OCI-LY3 (cell line): Measurements from ENCODE around the gene FCER2.

Source experiments
- H2AFZ ChIP-seq: fragments of 200-600, 300-600 bp; shearing (Covaris generic); 2 replicates; pipeline ENCODE4 v1.6.0; 2014; ENCODE audit warnings: antibody characterized with exemption, low read depth, low read length
- H3K27ac ChIP-seq: fragments of 200-600, 300-600 bp; sonication (generic); 2 replicates; pipeline ENCODE4 v1.5.1; 2014; ENCODE audit warnings: mild to moderate bottlenecking, low read length, moderate library complexity, mixed read lengths
- H3K27me3 ChIP-seq: fragments of 200-600, 300-600 bp; sonication (generic); 2 replicates; pipeline ENCODE4 v1.6.1; 2014; ENCODE audit warnings: low read depth, low read length, mixed read lengths
- H3K36me3 ChIP-seq: fragments of 200-600, 300-600 bp; sonication (generic); replicated peaks from 2 replicates; pipeline ENCODE3; 2014; ENCODE audit warnings: low read depth, low read length, mixed read lengths
- H3K4me1 ChIP-seq: fragments of 300-600, 200-600 bp; sonication (generic); 2 replicates; pipeline ENCODE4 v1.6.1; 2014; ENCODE audit warnings: low read length, mixed read lengths
- H3K4me2 ChIP-seq: fragments of 200-600, 300-600 bp; sonication (generic); 2 replicates; pipeline ENCODE4 v1.6.1; 2014; ENCODE audit warnings: low read length, mixed read lengths
- H3K4me3 ChIP-seq: fragments of 300-600, 200-600 bp; sonication (generic); 2 replicates; pipeline ENCODE4 v1.5.1; 2014; ENCODE audit warnings: antibody characterized with exemption, mild to moderate bottlenecking, low read length, moderate library complexity
- H3K79me2 ChIP-seq: fragments of 300-600, 200-600 bp; shearing (Covaris generic); 2 replicates; pipeline ENCODE4 v1.6.1; 2014; ENCODE audit warnings: mild to moderate bottlenecking, low read length, mixed read lengths
- H3K9ac ChIP-seq: fragments of 300-600, 200-600 bp; shearing (Covaris generic); 2 replicates; pipeline ENCODE4 v1.6.0; 2014; ENCODE audit warnings: mild to moderate bottlenecking, low read length, moderate library complexity
- H3K9me3 ChIP-seq: fragments of 200-600, 300-600 bp; shearing (Covaris generic); 2 replicates; pipeline ENCODE4 v1.6.1; 2014; ENCODE audit warnings: low read length, mixed read lengths; ENCODE audit not compliant: insufficient read depth
- H4K20me1 ChIP-seq: fragments of 200-600, 300-600 bp; sonication (generic); 2 replicates; pipeline ENCODE4 v1.6.1; 2016; ENCODE audit warnings: low read length, mixed read lengths; ENCODE audit not compliant: insufficient read depth
- CTCF ChIP-seq: fragments of 200-600, 300-600 bp; sonication (generic); IDR thresholded peaks from 2 replicates; pipeline ENCODE4 v1.5.1; 2014; ENCODE audit warnings: antibody characterized with exemption, low read length, low read depth
- EZH2phosphoT487 ChIP-seq: fragments of 200-600 bp; shearing (Covaris generic); IDR thresholded peaks from 2 replicates; pipeline ENCODE4 v1.6.1; 2018; ENCODE audit warnings: antibody characterized with exemption, mixed run types, low read depth

FCER2 gene

GRCh38 chr19:7638802-7639465, 63.0 kb downstream of the FCER2 start:
- no peak overlapping the region for H3K4me2 ChIP-seq
- TF ChIP-seq EZH2phosphoT487 (no peak), CTCF (no peak)
- H3K4me3 ChIP-seq: no peak overlapping the region
- no peak overlapping the region for H3K27ac ChIP-seq
- H2AFZ ChIP-seq: no peak overlapping the region
- H3K9ac ChIP-seq: no peak overlapping the region
- H3K79me2 ChIP-seq: peaks cover 35% of the 10 kb centered on the region
- peaks cover 19% of the 10 kb centered on the region for H3K36me3 ChIP-seq
- no peaks in the 10 kb centered on the region for H3K27me3 ChIP-seq
- peaks cover 13% of the 10 kb centered on the region for H3K4me1 ChIP-seq
- no peaks in the 10 kb centered on the region for H3K9me3 ChIP-seq
- H4K20me1 ChIP-seq: peaks cover 7% of the 10 kb centered on the region; the same call in 1 of the 2 replicates
